Neural cell (in vitro differentiated cells): ENCODE measurements around the gene COL2A1.

Source experiments
- CTCF ChIP-seq: fragments of 450-650 bp; IDR thresholded peaks from 2 replicates; pipeline ENCODE4 v1.5.1; 2014; ENCODE audit warnings: antibody characterized with exemption, mild to moderate bottlenecking, moderate library complexity; ENCODE audit not compliant: poor library complexity, severe bottlenecking
- EP300 ChIP-seq: fragments of 450-650 bp; conservative IDR thresholded peaks from 2 replicates; pipeline ENCODE4 v1.6.1; 2014; ENCODE audit warnings: antibody characterized with exemption, mild to moderate bottlenecking, moderate library complexity; ENCODE audit not compliant: poor library complexity, severe bottlenecking
- EZH2 ChIP-seq: fragments of 200-600, 300-800 bp; shearing (Covaris generic), sonication (generic); IDR thresholded peaks from 2 replicates; pipeline ENCODE4 v1.6.1; 2014; ENCODE audit warnings: antibody characterized with exemption, low read length, borderline replicate concordance, mild to moderate bottlenecking; ENCODE audit not compliant: insufficient read depth, poor library complexity, severe bottlenecking

GRCh38 chr12:47972895-47973294, 31.4 kb downstream of the COL2A1 start:
- TF ChIP-seq EZH2 (no peak), CTCF (no peak), EP300 (no peak)
